Liver (tissue), 9 donors: Measurements from ENCODE around the gene AAGAB. TPM values are rescaled to one million over a fixed set of nuclear protein-coding genes. Genes with fewer than 3 reads are reported as not detected.

ENCODE experiments used
- DNase-seq: peaks from one replicate; pipeline ENCODE4 v3.0.0-alpha.2; 2017; ENCODE audit warnings: low spot score
- H3K27ac ChIP-seq, 2 donors: one replicate each; pipeline ENCODE4 v1.7.0; 2013; ENCODE audit warnings: inconsistent platforms in 2 of 2, low read length in 2 of 2, control low read depth in 1 of 2, low read depth in 1 of 2, mild to moderate bottlenecking in 1 of 2
- H3K27me3 ChIP-seq, 4 donors: one replicate each; pipeline versions ENCODE4 v1.6.1 to v1.7.0; 2013; ENCODE audit warnings: low read length in 3 of 4, inconsistent platforms in 1 of 4, mild to moderate bottlenecking in 1 of 4, moderate library complexity in 1 of 4; ENCODE audit not compliant: control insufficient read depth in 4 of 4, insufficient read depth in 4 of 4
- H3K36me3 ChIP-seq, 4 donors: one replicate each; pipeline versions ENCODE4 v1.6.1 to v1.7.0; 2013; ENCODE audit warnings: low read length in 3 of 4, mild to moderate bottlenecking in 3 of 4, low read depth in 1 of 4, moderate library complexity in 1 of 4; ENCODE audit not compliant: control insufficient read depth in 4 of 4, insufficient read depth in 3 of 4
- H3K4me1 ChIP-seq, 4 donors: one replicate each; pipeline versions ENCODE4 v1.6.1 to v1.7.0; 2013; ENCODE audit warnings: low read length in 3 of 4, mild to moderate bottlenecking in 3 of 4, moderate library complexity in 1 of 4; ENCODE audit not compliant: control insufficient read depth in 4 of 4, insufficient read depth in 4 of 4
- H3K4me3 ChIP-seq, 3 donors: one replicate each; pipeline versions ENCODE4 v1.6.1 to v1.7.0; 2013; ENCODE audit warnings: low read length in 3 of 3, control low read depth in 1 of 3, low read depth in 1 of 3, mild to moderate bottlenecking in 1 of 3
- H3K9ac ChIP-seq, 2 donors: one replicate each; pipeline ENCODE4 v1.7.0; 2013; ENCODE audit warnings: low read length in 2 of 2, mild to moderate bottlenecking in 2 of 2, moderate library complexity in 2 of 2, control low read depth in 1 of 2, low read depth in 1 of 2
- H3K9me3 ChIP-seq, 4 donors: one replicate each; pipeline versions ENCODE4 v1.6.1 to v1.7.0; 2013; ENCODE audit warnings: low read length in 3 of 4; ENCODE audit not compliant: control insufficient read depth in 4 of 4
- ATF3 ChIP-seq: IDR thresholded peaks from 2 replicates; pipeline ENCODE4 v1.6.1; 2016; ENCODE audit warnings: antibody characterized with exemption
- CTCF ChIP-seq: fragments of 150-350 bp; IDR thresholded peaks from 2 replicates; pipeline ENCODE4 v1.5.1; 2017; ENCODE audit warnings: improper control_type of control experiment, low read depth, low read length; ENCODE audit not compliant: missing input control
- EGR1 ChIP-seq, 2 donors: IDR thresholded peaks; 2 replicates each; pipeline ENCODE4 v1.6.1; 2016 to 2018; ENCODE audit warnings: antibody characterized with exemption in 2 of 2, low read depth in 2 of 2
- FOXA1 ChIP-seq: IDR thresholded peaks from 2 replicates; pipeline ENCODE4 v1.6.1; 2016; ENCODE audit warnings: antibody characterized with exemption
- FOXA2 ChIP-seq: IDR thresholded peaks from 2 replicates; pipeline ENCODE4 v1.6.1; 2016; ENCODE audit warnings: antibody characterized with exemption
- GABPA ChIP-seq, 2 donors: IDR thresholded peaks in 1 of 2; conservative IDR thresholded peaks in 1 of 2; 2 replicates each; pipeline ENCODE4 v1.6.1; 2016; ENCODE audit warnings: antibody characterized with exemption in 2 of 2, mild to moderate bottlenecking in 1 of 2, moderate library complexity in 1 of 2
- HNF4A ChIP-seq, 2 donors: conservative IDR thresholded peaks; 2 replicates each; pipeline ENCODE4 v1.6.1; 2016; ENCODE audit warnings: antibody characterized with exemption in 2 of 2, mild to moderate bottlenecking in 2 of 2
- HNF4G ChIP-seq: IDR thresholded peaks from 2 replicates; pipeline ENCODE4 v1.6.1; 2016; ENCODE audit warnings: antibody characterized with exemption
- JUND ChIP-seq, 2 donors: IDR thresholded peaks; 2 replicates each; pipeline ENCODE4 v1.6.1; 2016; ENCODE audit warnings: antibody characterized with exemption in 2 of 2
- MAX ChIP-seq: IDR thresholded peaks from 2 replicates; pipeline ENCODE4 v1.6.1; 2016; ENCODE audit warnings: antibody characterized with exemption
- NR2F2 ChIP-seq: IDR thresholded peaks from 2 replicates; pipeline ENCODE4 v1.6.1; 2016; ENCODE audit warnings: antibody characterized with exemption
- RAD21 ChIP-seq, 2 donors: IDR thresholded peaks; 2 replicates each; pipeline ENCODE4 v1.6.1; 2016; ENCODE audit warnings: antibody characterized with exemption in 2 of 2, mild to moderate bottlenecking in 2 of 2
- REST ChIP-seq: IDR thresholded peaks from 2 replicates; pipeline ENCODE4 v1.6.1; 2016; ENCODE audit warnings: antibody characterized with exemption, mild to moderate bottlenecking
- RXRA ChIP-seq, 2 donors: IDR thresholded peaks; 2 replicates each; pipeline ENCODE4 v1.6.1; 2017 to 2018; ENCODE audit warnings: antibody characterized with exemption in 2 of 2, mild to moderate bottlenecking in 1 of 2
- SP1 ChIP-seq: IDR thresholded peaks from 2 replicates; pipeline ENCODE4 v1.6.1; 2018; ENCODE audit warnings: antibody characterized with exemption, mild to moderate bottlenecking
- TAF1 ChIP-seq: conservative IDR thresholded peaks from 2 replicates; pipeline ENCODE4 v1.6.1; 2016; ENCODE audit warnings: antibody characterized with exemption, mild to moderate bottlenecking
- YY1 ChIP-seq: IDR thresholded peaks from 2 replicates; pipeline ENCODE4 v1.6.1; 2016; ENCODE audit warnings: antibody characterized with exemption, mild to moderate bottlenecking
- ZBTB33 ChIP-seq: IDR thresholded peaks from 2 replicates; pipeline ENCODE4 v1.6.1; 2016; ENCODE audit warnings: antibody characterized with exemption
- WGBS: extraction: QIAGEN DNeasy Blood & Tissue Kit; methylation state at CpG from one replicate; pipeline ENCODE4 v1.1.7; 2013; 5-methylcytosine and 5-hydroxymethylcytosine counted together
- polyA plus RNA-seq, 2 donors: library from polyadenylated mRNA; stranded (reverse) in 1 of 2; unstranded in 1 of 2; fragments of 200-250 nt in 1 of 2; fragments of >200 nt in 1 of 2; fragmentation: Nextera tagmentation in 1 of 2; extraction: Ambion mirVana in 1 of 2; gene quantifications; one replicate each; pipeline versions ENCODE4 v1.2.1 to v1.2.3, GENCODE V29; 2013 to 2015
- total RNA-seq, 2 donors: library from RNA; depleted of rRNA; stranded (reverse); fragments of >200 nt; gene quantifications; one replicate each; pipeline ENCODE4 v1.2.3, GENCODE V29; 2014
- donor health status: healthy.
- donor health status: healthy.
- donor health status: healthy.
- donor health status: healthy.
- donor health status: healthy.

The AAGAB gene
- total and polyA plus RNA-seq, 4 donors, result 3.6 to 22.3 (median 13.0) TPM

GRCh38 chr15:67225336-67225735 is 29.1 kb downstream of the AAGAB start:
- TF ChIP-seq NR2F2 (no peak), FOXA1 (no peak), GABPA (IDR thresholded peaks at IDR 0.05 in 1 of 2, conservative IDR thresholded peaks at IDR 0.05 in 1 of 2) (no peak), REST (no peak), FOXA2 (no peak), TAF1 (no peak), EGR1 (IDR thresholded peaks at IDR 0.05; ENCODE audit: low read depth in 2 of 2) (no peak), YY1 (no peak), SP1 (no peak), RAD21 (IDR thresholded peaks at IDR 0.05) (no peak), JUND (IDR thresholded peaks at IDR 0.05) (no peak), HNF4A (conservative IDR thresholded peaks at IDR 0.05) (no peak), ATF3 (no peak), HNF4G (no peak), CTCF (no peak)
- Histone ChIP-seq H3K27ac (no peak overlapping the region), H3K27me3 (no peaks in the 10 kb centered on the region), H3K4me3 (no peak overlapping the region), H3K4me1 (no peaks in the 10 kb centered on the region), H3K9ac (no peak overlapping the region), H3K36me3 (peaks cover 0 to 4% (median under 1%) of the 10 kb centered on the region in 4 donors), H3K9me3 (no peaks in the 10 kb centered on the region)
- DNase-seq, result no peak
- over 99% methylated on average over 2 of the region's 2 CpGs for WGBS

- no peaks in the 10 kb centered on the region for H3K4me1 ChIP-seq
- no peak for DNase-seq
- no peaks in the 10 kb centered on the region for H3K9me3 ChIP-seq
- H3K27me3 ChIP-seq, result no peaks in the 10 kb centered on the region
- H3K9ac ChIP-seq, result no peak overlapping the region
- no peak overlapping the region for H3K4me3 ChIP-seq
- no peak for TF ChIP-seq REST
- no peak for TF ChIP-seq ATF3
- TF ChIP-seq MAX, result no peak
- no peak for TF ChIP-seq SP1
- TF ChIP-seq FOXA2, result no peak
- TF ChIP-seq ZBTB33, result no peak
- no peak for TF ChIP-seq JUND (IDR thresholded peaks at IDR 0.05)
- no peak for TF ChIP-seq GABPA (IDR thresholded peaks at IDR 0.05 in 1 of 2, conservative IDR thresholded peaks at IDR 0.05 in 1 of 2)
- no peak for TF ChIP-seq CTCF
- TF ChIP-seq YY1, result no peak
- no peak for TF ChIP-seq FOXA1
- TF ChIP-seq RXRA (IDR thresholded peaks at IDR 0.05), result no peak
- TF ChIP-seq NR2F2, result no peak
- 94% methylated on average over 3 of the region's 3 CpGs for WGBS
- peaks cover 0 to under 1% (median 0%) of the 10 kb centered on the region in 4 donors for H3K36me3 ChIP-seq
- no peak overlapping the region for H3K27ac ChIP-seq
These were observed 29.6 kb downstream of the AAGAB start for GRCh38 chr15:67224889-67225288.
